GM21723 (cell line): ENCODE data around the gene THOC5.

Experiments used
- ATAC-seq: cut with Tn5 transposase; IDR thresholded peaks from one replicate; pipeline ENCODE4 v1.9.1; 2021; ENCODE audit warnings: mild to moderate bottlenecking, moderate library complexity; ENCODE audit not compliant: unreplicated experiment

The THOC5 gene

GRCh38 chr22:29478326-29479276, 75.0 kb downstream of the THOC5 start:
- ATAC-seq = no peak

GRCh38 chr22:29477723-29478318, 75.7 kb downstream of the THOC5 start:
- ATAC-seq = no peak

DNA sequence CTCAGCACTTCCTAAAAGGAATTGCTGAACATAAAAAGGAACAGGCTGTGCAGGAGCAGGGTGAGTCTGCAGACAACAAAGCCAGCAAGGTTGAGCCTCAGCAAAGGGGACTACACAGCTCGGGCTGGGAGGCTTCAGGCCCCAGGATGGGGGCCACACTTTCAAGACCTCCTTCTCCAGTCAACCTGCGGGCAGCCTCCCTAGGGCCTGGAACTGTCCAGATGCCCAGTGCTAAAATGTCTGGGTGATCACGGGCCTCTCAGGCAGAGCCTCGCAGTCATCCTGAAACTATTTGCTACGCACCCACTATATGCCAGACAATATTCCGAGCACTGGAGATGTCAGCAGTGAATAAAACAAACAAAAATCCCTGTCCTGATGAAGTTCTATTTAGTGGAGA, 77.4 kb downstream of the THOC5 start:
- ATAC-seq = no peak

DNA sequence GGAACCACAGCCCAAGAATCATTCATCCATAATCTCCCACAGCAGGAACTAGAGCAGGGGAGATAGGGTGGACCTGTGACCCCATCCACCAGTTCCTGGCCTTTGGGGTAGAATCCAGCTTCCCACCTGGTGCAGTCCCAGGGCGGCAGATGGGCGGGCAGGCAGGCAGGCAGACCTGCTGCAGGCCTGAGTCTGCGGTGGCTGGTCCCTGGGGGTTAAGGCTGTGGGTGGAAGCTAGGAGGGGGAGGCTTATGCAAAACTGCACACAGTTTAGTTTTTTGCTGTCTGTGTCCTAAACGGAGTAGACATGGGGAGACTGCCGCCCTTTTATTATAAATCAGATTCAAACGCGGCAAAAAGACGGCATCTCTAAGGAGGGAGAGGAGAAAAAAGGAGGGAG, 78.0 kb downstream of the THOC5 start:
- ATAC-seq = no peak

DNA sequence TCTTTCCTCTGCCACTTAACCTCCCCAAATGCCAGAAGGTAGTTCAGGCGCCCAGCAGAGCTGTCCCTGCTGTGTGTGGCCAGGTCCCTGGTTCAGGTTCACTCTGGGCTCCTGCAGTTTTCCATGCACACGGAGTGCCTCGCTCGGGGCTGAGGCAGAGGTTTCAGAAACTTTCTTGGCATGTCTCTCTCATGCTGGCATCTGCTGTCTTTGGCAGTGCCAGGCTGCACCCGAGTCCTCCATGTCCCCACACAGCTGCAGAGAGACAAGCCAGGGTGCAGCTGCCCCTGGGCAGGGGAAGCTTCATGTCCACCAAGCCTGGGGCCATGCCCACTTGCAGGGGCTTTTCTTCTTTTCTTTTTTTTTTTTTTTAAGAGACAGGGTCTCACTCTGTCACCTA, 80.6 kb downstream of the THOC5 start:
- no peak for ATAC-seq

DNA sequence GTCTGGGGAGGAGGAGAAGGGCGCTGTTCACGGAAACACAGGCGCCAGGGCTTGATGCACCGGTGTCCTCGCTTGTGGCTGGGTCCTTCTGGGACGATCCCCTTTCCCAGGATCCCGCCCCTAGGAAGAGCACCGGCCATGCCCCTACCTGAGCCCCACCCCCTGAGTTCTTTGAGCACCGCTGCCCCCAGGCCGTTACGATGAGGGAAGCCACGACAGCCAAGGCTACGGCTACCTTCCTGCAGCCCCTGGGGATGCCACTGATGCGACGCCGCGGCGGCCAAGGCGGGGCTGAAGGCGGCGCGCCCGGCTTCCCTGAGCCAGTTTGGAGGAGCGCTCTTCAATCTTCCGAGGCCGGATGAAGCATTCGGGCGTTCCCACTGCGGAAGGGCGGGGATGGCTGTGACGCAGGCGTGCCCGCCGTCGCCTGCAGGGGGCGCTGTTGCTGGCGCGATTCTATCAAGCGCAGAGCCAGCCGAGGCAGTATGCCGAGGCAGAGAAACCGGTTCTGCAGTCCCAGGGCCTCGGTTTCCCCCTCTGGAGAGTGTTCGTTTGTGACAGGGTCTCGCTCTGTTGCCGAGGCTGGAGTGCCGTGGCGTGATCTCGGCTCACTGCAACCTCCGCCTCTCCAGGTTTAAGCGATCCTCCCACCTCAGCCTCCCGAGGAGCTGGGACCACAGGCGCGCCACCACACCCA, 83.2 kb downstream of the THOC5 start:
- ATAC-seq = no peak

GRCh38 chr22:29469755-29470154, 83.8 kb downstream of the THOC5 start:
- no peak for ATAC-seq

- no peak for ATAC-seq
These were observed 89.0 kb downstream of the THOC5 start for GRCh38 chr22:29464581-29464980.

- ATAC-seq = no peak
These were observed 89.9 kb downstream of the THOC5 start for GRCh38 chr22:29463629-29464028.

GRCh38 chr22:29461263-29461662, 92.3 kb downstream of the THOC5 start:
- no peak for ATAC-seq

DNA sequence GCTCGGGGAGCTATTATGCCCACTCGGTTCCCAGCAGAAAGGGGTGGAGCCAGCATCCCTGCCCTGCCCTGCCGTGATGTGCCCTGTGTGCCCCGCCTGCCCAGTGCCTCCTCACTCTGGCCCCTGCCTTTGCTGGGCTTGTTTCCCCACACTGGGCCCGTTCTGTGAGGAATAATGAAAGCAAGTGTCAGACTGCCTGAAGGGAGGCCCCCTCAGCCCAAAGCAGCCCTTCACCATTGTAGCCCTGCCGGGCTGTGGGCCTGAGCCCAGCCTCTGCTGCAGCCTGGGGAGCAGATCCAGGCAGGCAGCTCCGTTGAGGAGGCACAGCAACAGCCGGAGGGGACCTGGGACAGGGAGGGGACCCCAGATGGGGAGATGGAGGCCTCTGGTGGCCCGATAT, 93.8 kb downstream of the THOC5 start:
- ATAC-seq = no peak

DNA sequence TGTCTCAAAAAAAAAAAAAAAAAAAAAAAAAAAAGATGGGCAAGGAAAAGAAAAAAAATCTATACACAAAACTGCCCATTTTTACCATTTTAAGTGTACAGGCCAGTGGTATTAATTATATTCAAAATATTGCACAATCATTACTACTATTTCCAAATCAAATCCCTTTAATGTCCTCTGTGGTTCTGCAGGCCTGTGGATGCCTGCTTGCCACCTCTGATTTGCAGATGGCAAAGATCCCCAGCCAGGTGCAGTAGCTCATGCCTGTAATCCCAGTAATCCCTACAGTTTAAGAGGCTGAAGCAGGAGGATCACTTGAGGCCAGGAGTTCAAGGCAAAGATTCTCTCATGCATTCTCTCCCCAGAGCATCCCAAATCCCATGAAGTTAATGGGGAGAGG, 95.0 kb downstream of the THOC5 start:
- ATAC-seq = no peak

- no peak for ATAC-seq
These were observed 95.8 kb downstream of the THOC5 start for GRCh38 chr22:29457730-29458129.

DNA sequence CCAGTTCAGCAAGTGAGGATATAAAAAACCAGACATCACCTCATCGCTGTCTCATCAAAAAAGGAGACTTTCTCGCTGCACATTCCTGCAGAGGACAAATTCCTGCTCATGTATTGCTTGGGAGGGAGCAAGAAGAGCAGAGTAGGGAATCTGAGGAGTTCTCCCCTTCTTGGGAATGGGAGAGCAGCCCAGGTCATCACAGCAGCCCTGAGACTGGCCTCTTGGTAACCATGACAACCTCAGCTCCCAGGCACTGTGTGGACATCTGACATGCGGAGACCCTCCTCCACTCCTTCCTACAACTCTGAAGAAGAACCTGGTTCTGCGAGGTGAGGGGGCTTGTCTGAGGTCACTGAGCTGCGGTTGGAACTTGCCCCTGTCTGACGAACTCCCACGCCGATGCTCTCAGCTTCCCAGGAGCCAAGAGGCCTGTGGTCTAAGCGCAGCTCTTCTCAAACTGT, 97.3 kb downstream of the THOC5 start:
- no peak for ATAC-seq
